B cell (primary cell): ENCODE data around the gene TRIP11. TPM values are rescaled to one million over a fixed set of nuclear protein-coding genes. Genes with fewer than 3 reads are reported as not detected.

Experiments
- ATAC-seq: fragments of 200-7000 bp; cut with Tn5 transposase; one replicate; pipeline ENCODE4 v1.10.0; 2021; ENCODE audit warnings: low read depth, mild to moderate bottlenecking, moderate number of reproducible peaks, moderate library complexity
- CTCF ChIA-PET: fragments of 350-600 bp; sonication (Branson Sonifier 250); formaldehyde crosslinking; loops from one replicate; lab custom pipeline; 2021; ENCODE audit warnings: antibody characterized with exemption, inconsistent platforms; lab: Charles Lee
- POLR2A ChIA-PET: fragments of 350-600 bp; sonication (Branson Sonifier 250); formaldehyde crosslinking; loops from one replicate; lab custom pipeline; 2021; ENCODE audit warnings: antibody characterized with exemption; lab: Charles Lee
- DNase-seq: peaks from one replicate; pipeline ENCODE4 v3.0.0; 2013
- H2AFZ ChIP-seq: 2 replicates; pipeline ENCODE4 v1.6.1; 2012; ENCODE audit warnings: mild to moderate bottlenecking, low read depth, low read length; ENCODE audit not compliant: insufficient read depth, poor library complexity, severe bottlenecking
- H3K27ac ChIP-seq, 2 donors: 1 replicate in 1 of 2; 2 replicates in 1 of 2; pipeline ENCODE4 v1.5.1; 2012 to 2013; ENCODE audit warnings: low read length in 2 of 2, mild to moderate bottlenecking in 2 of 2, moderate library complexity in 1 of 2
- H3K27me3 ChIP-seq, 4 experiments: fragments of 200-600 bp in 1 of 4; sonication (generic) in 1 of 4; replicated peaks in 1 of 4; 1 replicate in 2 of 4; 2 replicates in 2 of 4; pipeline versions ENCODE4 v1.6.1 to v1.7.0; 2013 to 2016; ENCODE audit warnings: low read length in 3 of 4, mild to moderate bottlenecking in 2 of 4, mixed read lengths in 1 of 4, moderate library complexity in 1 of 4; ENCODE audit not compliant: insufficient read depth in 4 of 4, control insufficient read depth in 3 of 4; ENCODE audit errors: control extremely low read depth in 1 of 4
- H3K36me3 ChIP-seq, 2 experiments: replicated peaks in 1 of 2; 1 replicate in 1 of 2; 2 replicates in 1 of 2; pipeline versions ENCODE4 v1.6.1 to v1.7.1; 2013; ENCODE audit warnings: low read length in 1 of 2; ENCODE audit not compliant: insufficient read depth in 2 of 2, control insufficient read depth in 1 of 2; ENCODE audit errors: control extremely low read depth in 1 of 2, extremely low read depth in 1 of 2
- H3K4me1 ChIP-seq, 2 donors: fragments of 200-600 bp in 1 of 2; sonication (generic) in 1 of 2; 1 replicate in 1 of 2; 2 replicates in 1 of 2; pipeline versions ENCODE4 v1.5.1 to v1.6.1; 2013 to 2017; ENCODE audit warnings: low read length in 2 of 2; ENCODE audit not compliant: control insufficient read depth in 2 of 2, insufficient read depth in 2 of 2
- H3K4me2 ChIP-seq: replicated peaks from 2 replicates; pipeline ENCODE3; 2012; ENCODE audit warnings: mild to moderate bottlenecking, low read depth, low read length; ENCODE audit not compliant: poor library complexity, severe bottlenecking
- H3K4me3 ChIP-seq, 5 experiments: fragments of 200-600 bp in 1 of 5; sonication (generic) in 1 of 5; 1 replicate in 3 of 5; 2 replicates in 2 of 5; pipeline versions ENCODE4 v1.5.1 to v1.7.0; 2011 to 2016; ENCODE audit warnings: low read length in 4 of 5, mild to moderate bottlenecking in 4 of 5, low read depth in 2 of 5, control low read depth in 1 of 5, moderate library complexity in 1 of 5; ENCODE audit not compliant: insufficient read depth in 1 of 5; ENCODE audit errors: control extremely low read depth in 1 of 5, extremely low read depth in 1 of 5
- H3K79me2 ChIP-seq: fragments of 200-600 bp; sonication (generic); one replicate; pipeline ENCODE4 v1.6.0; 2016; ENCODE audit warnings: low read length; ENCODE audit not compliant: control insufficient read depth, insufficient read depth
- H3K9ac ChIP-seq: fragments of 200-600 bp; sonication (generic); 2 replicates; pipeline ENCODE4 v1.6.1; 2017; ENCODE audit warnings: mild to moderate bottlenecking, low read length, moderate library complexity
- H3K9me3 ChIP-seq, 3 donors: one replicate each; pipeline versions ENCODE4 v1.6.1 to v1.7.1; 2013; ENCODE audit warnings: low read length in 2 of 3; ENCODE audit not compliant: control insufficient read depth in 2 of 3, insufficient read depth in 1 of 3; ENCODE audit errors: control extremely low read depth in 1 of 3
- H4K20me1 ChIP-seq: 2 replicates; pipeline ENCODE4 v1.6.0; 2012; ENCODE audit warnings: mild to moderate bottlenecking, low read length; ENCODE audit not compliant: insufficient read depth, control insufficient read depth, poor library complexity, severe bottlenecking
- H3K27ac Mint-ChIP-seq: one replicate; pipeline ENCODE4 v1.8.0; 2021; ENCODE audit warnings: mixed read lengths
- H3K27me3 Mint-ChIP-seq: one replicate; pipeline ENCODE4 v1.8.0; 2021; ENCODE audit warnings: mixed read lengths
- H3K4me1 Mint-ChIP-seq: one replicate; pipeline ENCODE4 v1.8.0; 2021; ENCODE audit warnings: mixed read lengths
- H3K4me3 Mint-ChIP-seq: one replicate; pipeline ENCODE4 v1.8.0; 2021; ENCODE audit warnings: mixed read lengths
- H3K9me3 Mint-ChIP-seq: one replicate; pipeline ENCODE4 v1.8.0; 2022; ENCODE audit warnings: mixed read lengths; ENCODE audit not compliant: insufficient read depth
- EZH2 ChIP-seq: IDR thresholded peaks from 2 replicates; pipeline ENCODE4 v1.6.1; 2012; ENCODE audit warnings: borderline replicate concordance, low read depth, mild to moderate bottlenecking, moderate library complexity, low read length; ENCODE audit not compliant: insufficient read depth, poor library complexity, severe bottlenecking
- WGBS: methylation state at CpG from one replicate; pipeline ENCODE4 v1.1.5; 2013; ENCODE audit warnings: missing lambda C conversion rate; ENCODE audit not compliant: insufficient coverage; 5-methylcytosine and 5-hydroxymethylcytosine counted together
- intact Hi-C: fragments of 100-400 bp; cut with micrococcal nuclease; formaldehyde crosslinking; loops from one replicate; pipeline ENCODE4 v1.10.0; 2022
- polyA plus RNA-seq: library from polyadenylated mRNA; depleted of rRNA; stranded (reverse); fragments of >200 nt; gene quantifications from 2 replicates; pipeline ENCODE4 v1.2.3, GENCODE V29; 2012
- total RNA-seq, 2 donors: library from RNA; stranded (reverse); fragments of 120-200 nt in 1 of 2; gene quantifications; 1 replicate in 1 of 2; 2 replicates in 1 of 2; pipeline versions ENCODE4 v1.2.3 to v1.2.4, GENCODE V29; 2013 to 2022
- TF ChIP-seq, protein P1 (sequence below): fragments of 200-600 bp; IDR thresholded peaks from one replicate; pipeline ENCODE4 v1.8.0; 2022; ENCODE audit warnings: antibody characterized with exemption, mild to moderate bottlenecking

The TRIP11 gene
- total and polyA plus RNA-seq, 2 donors (not counting 1 experiment from before 2014, with no cell fraction given), result 6.4 to 62.2 TPM

- intact Hi-C loops, result no loop called here
- Mint-ChIP-seq H3K4me1 (no peaks in the 10 kb centered on the region), H3K27ac (no peak overlapping the region), H3K27me3 (peaks cover 9% of the 10 kb centered on the region), H3K4me3 (no peak overlapping the region), H3K9me3 (no peaks in the 10 kb centered on the region)
- Histone ChIP-seq H3K79me2 (no peaks in the 10 kb centered on the region), H3K36me3 (no peaks in the 10 kb centered on the region), H3K4me1 (no peaks in the 10 kb centered on the region), H2AFZ (no peak overlapping the region), H3K9ac (no peak overlapping the region), H3K4me2 (no peak overlapping the region), H3K27ac (no peak overlapping the region), H4K20me1 (no peaks in the 10 kb centered on the region), H3K4me3 (no peak overlapping the region), H3K9me3 (no peaks in the 10 kb centered on the region), H3K27me3 (no peaks in the 10 kb centered on the region)
- TF ChIP-seq, protein P1, sequence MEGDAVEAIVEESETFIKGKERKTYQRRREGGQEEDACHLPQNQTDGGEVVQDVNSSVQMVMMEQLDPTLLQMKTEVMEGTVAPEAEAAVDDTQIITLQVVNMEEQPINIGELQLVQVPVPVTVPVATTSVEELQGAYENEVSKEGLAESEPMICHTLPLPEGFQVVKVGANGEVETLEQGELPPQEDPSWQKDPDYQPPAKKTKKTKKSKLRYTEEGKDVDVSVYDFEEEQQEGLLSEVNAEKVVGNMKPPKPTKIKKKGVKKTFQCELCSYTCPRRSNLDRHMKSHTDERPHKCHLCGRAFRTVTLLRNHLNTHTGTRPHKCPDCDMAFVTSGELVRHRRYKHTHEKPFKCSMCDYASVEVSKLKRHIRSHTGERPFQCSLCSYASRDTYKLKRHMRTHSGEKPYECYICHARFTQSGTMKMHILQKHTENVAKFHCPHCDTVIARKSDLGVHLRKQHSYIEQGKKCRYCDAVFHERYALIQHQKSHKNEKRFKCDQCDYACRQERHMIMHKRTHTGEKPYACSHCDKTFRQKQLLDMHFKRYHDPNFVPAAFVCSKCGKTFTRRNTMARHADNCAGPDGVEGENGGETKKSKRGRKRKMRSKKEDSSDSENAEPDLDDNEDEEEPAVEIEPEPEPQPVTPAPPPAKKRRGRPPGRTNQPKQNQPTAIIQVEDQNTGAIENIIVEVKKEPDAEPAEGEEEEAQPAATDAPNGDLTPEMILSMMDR, result no peak
- TF ChIP-seq EZH2, result no peak
- 87% methylated on average over 12 of the region's 13 CpGs for WGBS
- no peak for ATAC-seq
- POLR2A ChIA-PET, result no interaction called here
- CTCF ChIA-PET, result interaction anchor here (0.7 to 1.1 kb wide), 2 partner anchors 14 to 191 kb away, joined by 3 read pairs; no protein-coding TSS in a partner anchor
- no peak for DNase-seq
Measured at GRCh38 chr14:91925001-91925726, 114.7 kb downstream of the TRIP11 start.

GRCh38 chr14:91920526-91920925 lies 119.3 kb downstream of the TRIP11 start:
- intact Hi-C loops, result no loop called here
- Histone ChIP-seq H3K27me3 (peaks cover 0 to 2% (median 0%) of the 10 kb centered on the region in 4 experiments), H3K9ac (no peak overlapping the region), H3K79me2 (no peaks in the 10 kb centered on the region), H3K4me2 (no peak overlapping the region), H3K36me3 (no peaks in the 10 kb centered on the region), H4K20me1 (no peaks in the 10 kb centered on the region), H3K27ac (no peak overlapping the region), H2AFZ (no peak overlapping the region), H3K9me3 (peaks cover 0 to 2% (median 0%) of the 10 kb centered on the region in 3 donors), H3K4me3 (no peak overlapping the region), H3K4me1 (no peaks in the 10 kb centered on the region)
- POLR2A ChIA-PET, result interaction anchor here (0.5 to 0.6 kb wide), 2 partner anchors 856 to 929 kb away, joined by 4 to 9 read pairs; no protein-coding TSS in a partner anchor
- no peaks in the 10 kb centered on the region for H3K9me3 Mint-ChIP-seq
- H3K4me1 Mint-ChIP-seq, result no peaks in the 10 kb centered on the region
- ATAC-seq (no peak), DNase-seq (no peak)
- TF ChIP-seq EZH2, result no peak
- TF ChIP-seq, protein P1, result no peak
- no peak overlapping the region for H3K4me3 Mint-ChIP-seq
- H3K27me3 Mint-ChIP-seq, result peaks cover 26% of the 10 kb centered on the region
- CTCF ChIA-PET, result no interaction called here
- WGBS, result 44% methylated on average over 2 of the region's 3 CpGs
- no peak overlapping the region for H3K27ac Mint-ChIP-seq
